ENCODE measurements around the gene HMGN4.
A peak's percentile ranks its signal among the peaks of the same experiment; 100 is the strongest.

The HMGN4 gene

DNA sequence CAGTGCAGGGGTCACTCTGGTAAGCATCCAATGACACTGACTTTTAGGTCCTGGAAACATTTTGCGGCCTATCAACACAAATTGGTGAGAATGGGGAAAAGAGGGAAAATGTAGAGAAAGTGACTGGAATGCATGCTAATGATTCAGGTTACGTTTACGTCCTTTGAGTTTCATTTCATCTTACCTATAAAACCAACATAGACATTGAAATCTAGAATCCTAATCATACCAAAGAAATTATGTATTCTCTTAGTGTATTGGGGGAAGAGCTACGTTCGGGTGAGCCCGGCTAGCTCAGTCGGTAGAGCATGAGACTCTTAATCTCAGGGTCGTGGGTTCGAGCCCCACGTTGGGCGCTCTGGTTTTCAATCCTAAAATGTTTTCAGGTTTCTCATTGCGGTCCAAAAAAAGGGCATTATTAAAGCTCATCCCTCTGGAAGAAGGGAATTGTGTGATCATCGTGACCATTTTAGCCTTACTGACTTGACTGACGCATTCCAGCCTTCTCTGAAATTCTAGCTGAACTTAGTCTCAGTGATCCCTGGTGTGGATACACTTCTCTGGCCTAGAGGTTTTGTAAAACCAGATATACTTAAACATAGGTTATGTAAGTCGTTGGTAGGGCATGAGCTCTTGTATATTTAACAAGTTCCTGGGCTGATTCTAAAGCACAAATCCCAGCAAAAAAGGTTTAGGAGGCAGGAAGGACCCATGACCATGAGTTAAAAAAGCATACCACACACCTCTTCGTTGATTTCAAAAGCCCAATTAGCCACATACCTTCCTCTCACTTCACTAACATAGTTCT, 18.3 kb downstream of the HMGN4 start:
- Histone ChIP-seq H3K4me1 (ENCODE audit: control insufficient read depth in 2 of 2, insufficient read depth in 2 of 2, low read length in 2 of 2) (peaks cover 11 to 12% of the 10 kb centered on the region in 2 donors), H3K9ac (ENCODE audit: low read depth in 1 of 2, low read length in 2 of 2) (no peak overlapping the region), H3K9me3 (ENCODE audit: control insufficient read depth in 2 of 2, low read length in 2 of 2) (no peaks in the 10 kb centered on the region), H3K36me3 (ENCODE audit: control insufficient read depth in 2 of 2, insufficient read depth in 2 of 2, low read length in 2 of 2) (no peaks in the 10 kb centered on the region), H3K27ac (ENCODE audit: low read depth in 2 of 2, low read length in 2 of 2) (no peak overlapping the region), H3K27me3 (ENCODE audit: control insufficient read depth in 2 of 2, insufficient read depth in 2 of 2, low read length in 2 of 2) (no peaks in the 10 kb centered on the region), H3K4me3 (ENCODE audit: low read length in 2 of 2) (no peak overlapping the region)

DNA sequence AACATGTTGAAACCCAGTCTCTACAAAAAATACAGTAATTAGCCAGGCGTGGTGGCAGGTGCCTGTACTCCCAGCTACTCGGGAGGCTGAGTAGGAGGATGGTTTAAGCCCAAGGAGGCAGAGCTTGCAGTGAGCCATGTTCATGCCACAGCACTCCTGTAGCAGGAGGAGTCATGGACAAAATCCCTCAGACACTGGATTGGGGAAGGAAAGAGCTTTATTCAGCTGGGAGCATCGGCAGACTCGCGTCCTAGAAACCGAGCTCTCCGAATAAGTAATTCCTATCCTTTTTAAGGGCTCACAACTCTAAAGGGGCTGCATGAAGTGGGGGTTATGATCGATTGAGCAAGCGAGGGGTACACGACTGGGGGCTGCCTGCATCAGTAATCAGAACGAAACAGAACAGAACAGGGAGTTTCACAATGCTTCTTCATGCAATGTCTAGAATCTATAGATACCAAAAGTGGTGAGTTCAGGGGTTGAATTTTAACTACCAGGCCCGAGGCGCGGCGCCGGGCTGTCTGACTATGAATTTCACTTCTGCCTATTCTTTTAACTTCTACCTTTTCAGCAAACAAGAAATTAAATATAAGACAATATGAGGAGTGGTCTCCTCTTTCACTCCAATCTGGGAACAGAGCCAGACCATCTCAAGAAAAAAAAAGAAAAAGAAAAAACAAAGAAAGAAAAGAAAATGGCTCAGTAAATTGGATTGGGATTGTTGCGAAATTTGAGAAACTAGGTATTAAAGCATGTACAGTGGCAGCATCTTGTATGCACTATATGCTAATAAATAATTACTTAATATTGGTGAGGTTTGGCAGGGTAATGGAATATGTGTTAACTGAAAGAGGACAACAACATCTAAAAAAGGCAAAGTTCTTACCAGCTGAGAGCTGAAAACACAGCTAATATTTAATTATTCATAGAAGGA, 23.6 kb downstream of the HMGN4 start:
- no peak overlapping the region for H3K27ac ChIP-seq (ENCODE audit: low read depth in 2 of 2, low read length in 2 of 2)
- H3K36me3 ChIP-seq (ENCODE audit: control insufficient read depth in 2 of 2, insufficient read depth in 2 of 2, low read length in 2 of 2) = no peaks in the 10 kb centered on the region
- no peaks in the 10 kb centered on the region for H3K4me1 ChIP-seq (ENCODE audit: control insufficient read depth in 2 of 2, insufficient read depth in 2 of 2, low read length in 2 of 2)
- H3K9me3 ChIP-seq (ENCODE audit: control insufficient read depth in 2 of 2, low read length in 2 of 2) = no peaks in the 10 kb centered on the region
- no peak overlapping the region for H3K9ac ChIP-seq (ENCODE audit: low read depth in 1 of 2, low read length in 2 of 2)
- H3K4me3 ChIP-seq (ENCODE audit: low read length in 2 of 2) = no peak overlapping the region
- H3K27me3 ChIP-seq (ENCODE audit: control insufficient read depth in 2 of 2, insufficient read depth in 2 of 2, low read length in 2 of 2) = no peaks in the 10 kb centered on the region

GRCh38 chr6:26563488-26563887, 25.3 kb downstream of the HMGN4 start:
- no peak overlapping the region for H3K27ac ChIP-seq (ENCODE audit: low read depth in 2 of 2, low read length in 2 of 2)
- no peaks in the 10 kb centered on the region for H3K27me3 ChIP-seq (ENCODE audit: control insufficient read depth in 2 of 2, insufficient read depth in 2 of 2, low read length in 2 of 2)
- H3K36me3 ChIP-seq (ENCODE audit: control insufficient read depth in 2 of 2, insufficient read depth in 2 of 2, low read length in 2 of 2) = no peaks in the 10 kb centered on the region
- H3K4me1 ChIP-seq (ENCODE audit: control insufficient read depth in 2 of 2, insufficient read depth in 2 of 2, low read length in 2 of 2) = peaks cover 0 to 1% of the 10 kb centered on the region in 2 donors
- no peak overlapping the region for H3K9ac ChIP-seq (ENCODE audit: low read depth in 1 of 2, low read length in 2 of 2)
- no peaks in the 10 kb centered on the region for H3K9me3 ChIP-seq (ENCODE audit: control insufficient read depth in 2 of 2, low read length in 2 of 2)
- no peak overlapping the region for H3K4me3 ChIP-seq (ENCODE audit: low read length in 2 of 2)

GRCh38 chr6:26568601-26569432, 30.7 kb downstream of the HMGN4 start:
- Histone ChIP-seq H3K9me3 (ENCODE audit: control insufficient read depth in 2 of 2, low read length in 2 of 2) (no peaks in the 10 kb centered on the region), H3K4me1 (ENCODE audit: control insufficient read depth in 2 of 2, insufficient read depth in 2 of 2, low read length in 2 of 2) (peaks cover 5 to 10% of the 10 kb centered on the region in 2 donors), H3K36me3 (ENCODE audit: control insufficient read depth in 2 of 2, insufficient read depth in 2 of 2, low read length in 2 of 2) (no peaks in the 10 kb centered on the region), H3K27ac (ENCODE audit: low read depth in 2 of 2, low read length in 2 of 2) (peak overlapping the region in 1 of 2 donors; percentile 36), H3K9ac (ENCODE audit: low read depth in 1 of 2, low read length in 2 of 2) (peak overlapping the region; percentile 33 to 65), H3K27me3 (ENCODE audit: control insufficient read depth in 2 of 2, insufficient read depth in 2 of 2, low read length in 2 of 2) (no peaks in the 10 kb centered on the region), H3K4me3 (ENCODE audit: low read length in 2 of 2) (peak overlapping the region; percentile 67 to 91)

GRCh38 chr6:26569433-26569764, 31.2 kb downstream of the HMGN4 start:
- Histone ChIP-seq H3K4me1 (ENCODE audit: control insufficient read depth in 2 of 2, insufficient read depth in 2 of 2, low read length in 2 of 2) (peaks cover 5 to 10% of the 10 kb centered on the region in 2 donors), H3K27me3 (ENCODE audit: control insufficient read depth in 2 of 2, insufficient read depth in 2 of 2, low read length in 2 of 2) (no peaks in the 10 kb centered on the region), H3K4me3 (ENCODE audit: low read length in 2 of 2) (peak overlapping the region; percentile 67 to 91), H3K27ac (ENCODE audit: low read depth in 2 of 2, low read length in 2 of 2) (no peak overlapping the region), H3K9me3 (ENCODE audit: control insufficient read depth in 2 of 2, low read length in 2 of 2) (no peaks in the 10 kb centered on the region), H3K36me3 (ENCODE audit: control insufficient read depth in 2 of 2, insufficient read depth in 2 of 2, low read length in 2 of 2) (no peaks in the 10 kb centered on the region), H3K9ac (ENCODE audit: low read depth in 1 of 2, low read length in 2 of 2) (no peak overlapping the region)

GRCh38 chr6:26570027-26570809, 32.1 kb downstream of the HMGN4 start:
- H3K4me3 ChIP-seq (ENCODE audit: low read length in 2 of 2) = no peak overlapping the region
- no peaks in the 10 kb centered on the region for H3K27me3 ChIP-seq (ENCODE audit: control insufficient read depth in 2 of 2, insufficient read depth in 2 of 2, low read length in 2 of 2)
- peaks cover 5 to 10% of the 10 kb centered on the region in 2 donors for H3K4me1 ChIP-seq (ENCODE audit: control insufficient read depth in 2 of 2, insufficient read depth in 2 of 2, low read length in 2 of 2)
- no peak overlapping the region for H3K9ac ChIP-seq (ENCODE audit: low read depth in 1 of 2, low read length in 2 of 2)
- H3K27ac ChIP-seq (ENCODE audit: low read depth in 2 of 2, low read length in 2 of 2) = no peak overlapping the region
- no peaks in the 10 kb centered on the region for H3K9me3 ChIP-seq (ENCODE audit: control insufficient read depth in 2 of 2, low read length in 2 of 2)
- no peaks in the 10 kb centered on the region for H3K36me3 ChIP-seq (ENCODE audit: control insufficient read depth in 2 of 2, insufficient read depth in 2 of 2, low read length in 2 of 2)

GRCh38 chr6:26571592-26572296, 33.6 kb downstream of the HMGN4 start:
- H3K9ac ChIP-seq (ENCODE audit: low read depth in 1 of 2, low read length in 2 of 2) = peak overlapping the region; percentile 52 to 66
- peaks cover 3 to 11% of the 10 kb centered on the region in 2 donors for H3K27me3 ChIP-seq (ENCODE audit: control insufficient read depth in 2 of 2, insufficient read depth in 2 of 2, low read length in 2 of 2)
- no peaks in the 10 kb centered on the region for H3K9me3 ChIP-seq (ENCODE audit: control insufficient read depth in 2 of 2, low read length in 2 of 2)
- H3K36me3 ChIP-seq (ENCODE audit: control insufficient read depth in 2 of 2, insufficient read depth in 2 of 2, low read length in 2 of 2) = no peaks in the 10 kb centered on the region
- H3K27ac ChIP-seq (ENCODE audit: low read depth in 2 of 2, low read length in 2 of 2) = peak overlapping the region in 1 of 2 donors; percentile 52
- H3K4me3 ChIP-seq (ENCODE audit: low read length in 2 of 2) = peak overlapping the region; percentile 73 to 75
- peaks cover 5 to 10% of the 10 kb centered on the region in 2 donors for H3K4me1 ChIP-seq (ENCODE audit: control insufficient read depth in 2 of 2, insufficient read depth in 2 of 2, low read length in 2 of 2)

DNA sequence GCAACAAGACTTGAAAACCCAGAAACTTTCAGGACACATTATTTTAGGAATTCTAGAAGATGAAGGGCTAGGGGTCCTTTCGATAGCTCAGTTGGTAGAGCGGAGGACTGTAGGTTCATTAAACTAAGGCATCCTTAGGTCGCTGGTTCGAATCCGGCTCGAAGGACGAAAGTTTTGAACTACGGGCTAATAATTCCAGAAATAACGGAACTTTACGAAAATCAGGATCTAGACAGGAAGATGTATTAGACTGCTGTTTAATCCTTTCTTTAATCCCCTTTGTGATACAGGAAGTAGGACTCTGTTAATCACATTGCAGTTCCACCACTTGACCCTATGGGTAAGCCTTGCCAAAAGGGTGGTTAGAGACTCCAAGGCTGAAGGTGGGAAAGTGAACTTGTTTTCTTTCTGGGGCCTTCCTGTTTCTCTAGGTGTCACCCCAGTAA, 37.4 kb downstream of the HMGN4 start:
- H3K4me1 ChIP-seq (ENCODE audit: control insufficient read depth in 2 of 2, insufficient read depth in 2 of 2, low read length in 2 of 2) = peaks cover 4 to 8% of the 10 kb centered on the region in 2 donors
- H3K36me3 ChIP-seq (ENCODE audit: control insufficient read depth in 2 of 2, insufficient read depth in 2 of 2, low read length in 2 of 2) = no peaks in the 10 kb centered on the region
- H3K4me3 ChIP-seq (ENCODE audit: low read length in 2 of 2) = no peak overlapping the region
- peaks cover 7 to 18% of the 10 kb centered on the region in 2 donors for H3K27me3 ChIP-seq (ENCODE audit: control insufficient read depth in 2 of 2, insufficient read depth in 2 of 2, low read length in 2 of 2)
- H3K27ac ChIP-seq (ENCODE audit: low read depth in 2 of 2, low read length in 2 of 2) = no peak overlapping the region
- H3K9ac ChIP-seq (ENCODE audit: low read depth in 1 of 2, low read length in 2 of 2) = no peak overlapping the region
- H3K9me3 ChIP-seq (ENCODE audit: control insufficient read depth in 2 of 2, low read length in 2 of 2) = peaks cover 5 to 6% of the 10 kb centered on the region in 2 donors

DNA sequence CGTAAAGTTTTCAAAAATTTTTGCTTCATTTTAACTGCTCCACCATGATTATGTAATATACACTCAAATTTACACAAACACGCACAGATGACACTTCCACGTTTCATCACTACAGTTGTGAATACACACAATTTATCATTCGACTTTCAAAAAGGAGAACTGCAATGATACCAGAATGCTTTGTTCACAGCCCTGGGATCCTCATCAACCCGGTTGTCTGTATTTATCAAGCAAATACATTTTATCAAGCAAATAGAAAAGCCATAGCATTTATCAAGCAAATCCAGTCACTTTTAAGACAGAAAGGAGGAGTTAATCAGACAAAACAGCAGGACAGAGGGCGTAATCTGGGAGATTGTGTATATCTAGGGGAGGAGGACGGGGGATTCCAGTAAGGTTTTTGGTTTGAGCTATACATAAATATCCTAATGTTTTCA, 38.3 kb downstream of the HMGN4 start:
- H3K4me3 ChIP-seq (ENCODE audit: low read length in 2 of 2) = peak overlapping the region in 1 of 2 donors; percentile 67

More for the DNA sequence above, 38.3 kb downstream of the HMGN4 start:
- Histone ChIP-seq H3K4me1 (ENCODE audit: control insufficient read depth in 2 of 2, insufficient read depth in 2 of 2, low read length in 2 of 2) (peaks cover 4 to 8% of the 10 kb centered on the region in 2 donors), H3K9me3 (ENCODE audit: control insufficient read depth in 2 of 2, low read length in 2 of 2) (peaks cover 5 to 6% of the 10 kb centered on the region in 2 donors), H3K9ac (ENCODE audit: low read depth in 1 of 2, low read length in 2 of 2) (no peak overlapping the region), H3K27me3 (ENCODE audit: control insufficient read depth in 2 of 2, insufficient read depth in 2 of 2, low read length in 2 of 2) (peaks cover 7 to 22% of the 10 kb centered on the region in 2 donors), H3K27ac (ENCODE audit: low read depth in 2 of 2, low read length in 2 of 2) (no peak overlapping the region), H3K36me3 (ENCODE audit: control insufficient read depth in 2 of 2, insufficient read depth in 2 of 2, low read length in 2 of 2) (no peaks in the 10 kb centered on the region)

Data from mucosa of rectum (tissue), 2 donors.